RCC 7860 (cell line): ENCODE results near the gene DACT2.
"Not testable (repeated sequence)": the region's sequence is repeated elsewhere in the genome, so short reads cannot be mapped to it uniquely, and the experiment has no call there.

Source experiments
- DNase-seq: peaks from one replicate; pipeline ENCODE4 v3.0.0-alpha.2; 2015; ENCODE audit warnings: low spot score
- FAIRE-seq: peaks from 2 replicates; lab custom pipeline; 2012; peaks lifted over from hg19 to GRCh38; lab: Jason Lieb, UNC

Gene DACT2

GRCh38 chr6:168326294-168327261 lies 7.0 kb upstream of the DACT2 start:
- no peak for DNase-seq

GRCh38 chr6:168322966-168323365 lies 3.4 kb upstream of the DACT2 start:
- no peak for DNase-seq
- FAIRE-seq, result no peak

More at GRCh38 chr6:168326294-168327261, 7.0 kb upstream of the DACT2 start:
- no peak for FAIRE-seq

GRCh38 chr6:168320634-168321033 lies 1.1 kb upstream of the DACT2 start:
- DNase-seq (no peak), FAIRE-seq (no peak)

- no peak for FAIRE-seq
Observed at GRCh38 chr6:168318579-168319278, 848 bp downstream of the DACT2 start.

GRCh38 chr6:168318090-168318489 lies 1.5 kb downstream of the DACT2 start:
- FAIRE-seq, result no peak
- DNase-seq, result no peak

More at GRCh38 chr6:168318579-168319278, 848 bp downstream of the DACT2 start:
- no peak for DNase-seq

GRCh38 chr6:168315596-168315995 lies 4.0 kb downstream of the DACT2 start:
- FAIRE-seq, result no peak
- DNase-seq, result no peak

- FAIRE-seq (no peak), DNase-seq (no peak)
Observed at GRCh38 chr6:168314948-168315347, 4.6 kb downstream of the DACT2 start.

- FAIRE-seq, result no peak
- DNase-seq, result no peak
Observed at GRCh38 chr6:168314021-168314420, 5.6 kb downstream of the DACT2 start.

- FAIRE-seq, result no peak
- no peak for DNase-seq
Observed at GRCh38 chr6:168313431-168314011, 6.1 kb downstream of the DACT2 start.

- not testable (repeated sequence) for DNase-seq
Observed at GRCh38 chr6:168312125-168312507, 7.5 kb downstream of the DACT2 start.

GRCh38 chr6:168311410-168312124 lies 8.0 kb downstream of the DACT2 start:
- DNase-seq, result no peak
- no peak for FAIRE-seq

More at GRCh38 chr6:168312125-168312507, 7.5 kb downstream of the DACT2 start:
- FAIRE-seq, result not testable (repeated sequence)

- FAIRE-seq, result no peak
- DNase-seq, result no peak
Observed at GRCh38 chr6:168310945-168311344, 8.6 kb downstream of the DACT2 start.

GRCh38 chr6:168310403-168310802 lies 9.2 kb downstream of the DACT2 start:
- DNase-seq (no peak), FAIRE-seq (no peak)

- FAIRE-seq (no peak), DNase-seq (no peak)
Observed at GRCh38 chr6:168309997-168310396, 9.6 kb downstream of the DACT2 start.

- DNase-seq (no peak), FAIRE-seq (no peak)
Observed at GRCh38 chr6:168309183-168309582, 10.4 kb downstream of the DACT2 start.

- FAIRE-seq (no peak), DNase-seq (no peak)
Observed at GRCh38 chr6:168308390-168309144, 11.0 kb downstream of the DACT2 start.

- no peak for FAIRE-seq
- no peak for DNase-seq
Observed at GRCh38 chr6:168307695-168308021, 11.9 kb downstream of the DACT2 start.

- no peak for DNase-seq
- no peak for FAIRE-seq
Observed at GRCh38 chr6:168307015-168307694, 12.4 kb downstream of the DACT2 start.

- FAIRE-seq (no peak), DNase-seq (no peak)
Observed at GRCh38 chr6:168305863-168306262, 13.7 kb downstream of the DACT2 start.
